Neural cell (in vitro differentiated cells): ENCODE results near the gene SAMD8. TPM values are rescaled to one million over a fixed set of nuclear protein-coding genes. Genes with fewer than 3 reads are reported as not detected.

Experiments
- H2AFZ ChIP-seq: fragments of 200-600, 300-800 bp; sonication (generic), shearing (Covaris generic); 2 replicates; pipeline ENCODE4 v1.6.0; 2014; ENCODE audit warnings: low read depth, mild to moderate bottlenecking, antibody characterized with exemption, low read length, moderate library complexity
- H3F3A ChIP-seq: fragments of 200-600 bp; shearing (Covaris generic); 2 replicates; pipeline ENCODE4 v1.6.1; 2016; ENCODE audit warnings: mild to moderate bottlenecking, moderate library complexity, mixed read lengths, antibody characterized with exemption, low read length; ENCODE audit not compliant: insufficient read depth, poor library complexity, severe bottlenecking
- H3K27ac ChIP-seq: fragments of 200-600, 300-800 bp; sonication (generic), shearing (Covaris generic); 2 replicates; pipeline ENCODE4 v1.5.1; 2014; ENCODE audit warnings: mild to moderate bottlenecking, low read length, moderate library complexity
- H3K27me3 ChIP-seq: fragments of 300-800, 200-600 bp; sonication (generic), shearing (Covaris generic); 2 replicates; pipeline ENCODE4 v1.6.0; 2014; ENCODE audit warnings: mild to moderate bottlenecking, low read depth, low read length, moderate library complexity; ENCODE audit not compliant: insufficient read depth
- H3K36me3 ChIP-seq: fragments of 300-800, 200-600 bp; sonication (generic), shearing (Covaris generic); 2 replicates; pipeline ENCODE4 v1.5.1; 2014; ENCODE audit warnings: mild to moderate bottlenecking, antibody characterized with exemption, low read length, moderate library complexity; ENCODE audit not compliant: insufficient read depth
- H3K4me2 ChIP-seq: fragments of 300-800, 200-600 bp; sonication (generic), shearing (Covaris generic); 2 replicates; pipeline ENCODE4 v1.6.0; 2014; ENCODE audit warnings: mild to moderate bottlenecking, low read length
- H3K4me3 ChIP-seq: fragments of 300-800, 200-600 bp; sonication (generic), shearing (Covaris generic); 2 replicates; pipeline ENCODE4 v1.5.1; 2014; ENCODE audit warnings: mild to moderate bottlenecking, low read length, moderate library complexity
- H3K79me2 ChIP-seq: fragments of 200-600 bp; shearing (Covaris generic); replicated peaks from 2 replicates; pipeline ENCODE4 v1.6.0; 2014; ENCODE audit warnings: mild to moderate bottlenecking, low read length, moderate library complexity; ENCODE audit not compliant: insufficient read depth
- H3K9ac ChIP-seq: fragments of 300-800, 200-600 bp; sonication (generic), shearing (Covaris generic); 2 replicates; pipeline ENCODE4 v1.6.1; 2016; ENCODE audit warnings: mild to moderate bottlenecking, low read length, mixed read lengths
- H3K9me2 ChIP-seq: fragments of 200-600 bp; shearing (Covaris generic); 2 replicates; pipeline ENCODE4 v1.6.1; 2016; ENCODE audit warnings: mild to moderate bottlenecking, low read length, mixed read lengths; ENCODE audit not compliant: insufficient read depth
- H3K9me3 ChIP-seq: fragments of 200-600, 300-800 bp; sonication (generic), shearing (Covaris generic); 2 replicates; pipeline ENCODE4 v1.6.1; 2016; ENCODE audit warnings: mild to moderate bottlenecking, mixed run types, low read length, moderate library complexity, mixed read lengths
- H4K20me1 ChIP-seq: fragments of 200-600 bp; shearing (Covaris generic); 2 replicates; pipeline ENCODE4 v1.6.1; 2016; ENCODE audit warnings: mild to moderate bottlenecking, mixed run types; ENCODE audit not compliant: insufficient read depth
- CTCF ChIP-seq: fragments of 450-650 bp; IDR thresholded peaks from 2 replicates; pipeline ENCODE4 v1.5.1; 2014; ENCODE audit warnings: antibody characterized with exemption, mild to moderate bottlenecking, moderate library complexity; ENCODE audit not compliant: poor library complexity, severe bottlenecking
- EP300 ChIP-seq: fragments of 450-650 bp; conservative IDR thresholded peaks from 2 replicates; pipeline ENCODE4 v1.6.1; 2014; ENCODE audit warnings: antibody characterized with exemption, mild to moderate bottlenecking, moderate library complexity; ENCODE audit not compliant: poor library complexity, severe bottlenecking
- EZH2 ChIP-seq: fragments of 200-600, 300-800 bp; shearing (Covaris generic), sonication (generic); IDR thresholded peaks from 2 replicates; pipeline ENCODE4 v1.6.1; 2014; ENCODE audit warnings: antibody characterized with exemption, low read length, borderline replicate concordance, mild to moderate bottlenecking; ENCODE audit not compliant: insufficient read depth, poor library complexity, severe bottlenecking
- MXI1 ChIP-seq: fragments of 450-650 bp; conservative IDR thresholded peaks from 2 replicates; pipeline ENCODE4 v1.6.1; 2014; ENCODE audit warnings: antibody characterized with exemption, mild to moderate bottlenecking; ENCODE audit not compliant: poor library complexity, severe bottlenecking
- POLR2AphosphoS5 ChIP-seq: IDR thresholded peaks from 2 replicates; pipeline ENCODE4 v1.6.1; 2012
- RAD21 ChIP-seq: fragments of 450-650 bp; conservative IDR thresholded peaks from 2 replicates; pipeline ENCODE4 v1.6.1; 2014; ENCODE audit warnings: antibody characterized with exemption, mild to moderate bottlenecking, moderate library complexity
- SMC3 ChIP-seq: fragments of 450-650 bp; conservative IDR thresholded peaks from 2 replicates; pipeline ENCODE4 v1.6.1; 2014; ENCODE audit warnings: antibody characterized with exemption, mild to moderate bottlenecking, moderate library complexity; ENCODE audit not compliant: poor library complexity
- TAF1 ChIP-seq: IDR thresholded peaks from 2 replicates; pipeline ENCODE4 v1.6.1; 2012; ENCODE audit warnings: low read depth
- polyA plus RNA-seq: library from polyadenylated mRNA; depleted of rRNA; stranded (reverse); fragments of >200 nt; gene quantifications from 2 replicates; pipeline ENCODE4 v1.2.3, GENCODE V29; 2014
- TF ChIP-seq, protein P1 (sequence below): IDR thresholded peaks from 2 replicates; pipeline ENCODE4 v1.6.1; 2012; ENCODE audit warnings: borderline replicate concordance

The SAMD8 gene
- polyA plus RNA-seq, 1 donor from 2014 or later = 32.9 TPM

GRCh38 chr10:75084834-75085384, 26.5 kb upstream of the SAMD8 start:
- Histone ChIP-seq H3K9ac (no peak overlapping the region), H3K9me2 (no peaks in the 10 kb centered on the region), H3K27ac (no peak overlapping the region), H3K9me3 (no peaks in the 10 kb centered on the region), H3F3A (no peaks in the 10 kb centered on the region), H3K4me2 (no peak overlapping the region), H3K27me3 (no peaks in the 10 kb centered on the region), H4K20me1 (no peaks in the 10 kb centered on the region), H2AFZ (no peak overlapping the region), H3K36me3 (no peaks in the 10 kb centered on the region), H3K79me2 (no peaks in the 10 kb centered on the region), H3K4me3 (no peak overlapping the region)
- TF ChIP-seq CTCF (no peak), SMC3 (no peak), RAD21 (no peak), MXI1 (no peak), EZH2 (no peak), TAF1 (no peak), EP300 (no peak), POLR2AphosphoS5 (no peak)
- TF ChIP-seq, protein P1, sequence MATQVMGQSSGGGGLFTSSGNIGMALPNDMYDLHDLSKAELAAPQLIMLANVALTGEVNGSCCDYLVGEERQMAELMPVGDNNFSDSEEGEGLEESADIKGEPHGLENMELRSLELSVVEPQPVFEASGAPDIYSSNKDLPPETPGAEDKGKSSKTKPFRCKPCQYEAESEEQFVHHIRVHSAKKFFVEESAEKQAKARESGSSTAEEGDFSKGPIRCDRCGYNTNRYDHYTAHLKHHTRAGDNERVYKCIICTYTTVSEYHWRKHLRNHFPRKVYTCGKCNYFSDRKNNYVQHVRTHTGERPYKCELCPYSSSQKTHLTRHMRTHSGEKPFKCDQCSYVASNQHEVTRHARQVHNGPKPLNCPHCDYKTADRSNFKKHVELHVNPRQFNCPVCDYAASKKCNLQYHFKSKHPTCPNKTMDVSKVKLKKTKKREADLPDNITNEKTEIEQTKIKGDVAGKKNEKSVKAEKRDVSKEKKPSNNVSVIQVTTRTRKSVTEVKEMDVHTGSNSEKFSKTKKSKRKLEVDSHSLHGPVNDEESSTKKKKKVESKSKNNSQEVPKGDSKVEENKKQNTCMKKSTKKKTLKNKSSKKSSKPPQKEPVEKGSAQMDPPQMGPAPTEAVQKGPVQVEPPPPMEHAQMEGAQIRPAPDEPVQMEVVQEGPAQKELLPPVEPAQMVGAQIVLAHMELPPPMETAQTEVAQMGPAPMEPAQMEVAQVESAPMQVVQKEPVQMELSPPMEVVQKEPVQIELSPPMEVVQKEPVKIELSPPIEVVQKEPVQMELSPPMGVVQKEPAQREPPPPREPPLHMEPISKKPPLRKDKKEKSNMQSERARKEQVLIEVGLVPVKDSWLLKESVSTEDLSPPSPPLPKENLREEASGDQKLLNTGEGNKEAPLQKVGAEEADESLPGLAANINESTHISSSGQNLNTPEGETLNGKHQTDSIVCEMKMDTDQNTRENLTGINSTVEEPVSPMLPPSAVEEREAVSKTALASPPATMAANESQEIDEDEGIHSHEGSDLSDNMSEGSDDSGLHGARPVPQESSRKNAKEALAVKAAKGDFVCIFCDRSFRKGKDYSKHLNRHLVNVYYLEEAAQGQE = no peak

- Histone ChIP-seq H4K20me1 (no peaks in the 10 kb centered on the region), H3K79me2 (no peaks in the 10 kb centered on the region), H3K4me2 (no peak overlapping the region), H3K27ac (no peak overlapping the region), H3K36me3 (no peaks in the 10 kb centered on the region), H3K9me2 (no peaks in the 10 kb centered on the region), H3F3A (no peaks in the 10 kb centered on the region), H2AFZ (no peak overlapping the region), H3K9ac (no peak overlapping the region), H3K4me3 (no peak overlapping the region), H3K27me3 (no peaks in the 10 kb centered on the region), H3K9me3 (no peaks in the 10 kb centered on the region)
- TF ChIP-seq POLR2AphosphoS5 = no peak
- TF ChIP-seq EP300 = no peak
- no peak for TF ChIP-seq SMC3
- no peak for TF ChIP-seq RAD21
- TF ChIP-seq CTCF = no peak
- TF ChIP-seq EZH2 = no peak
- TF ChIP-seq, protein P1 = no peak
- TF ChIP-seq MXI1 = no peak
- TF ChIP-seq TAF1 = no peak
Measured at GRCh38 chr10:75086278-75086934, 25.1 kb upstream of the SAMD8 start.
